Fibroblast of lung (primary cell): ENCODE data around the gene OBSCN.

Experiments used
- CTCF ChIP-seq, 2 donors: IDR thresholded peaks in 1 of 2; conservative IDR thresholded peaks in 1 of 2; 1 replicate in 1 of 2; 2 replicates in 1 of 2; pipeline ENCODE4 v1.5.1; 2011 to 2012; ENCODE audit warnings: low read length in 2 of 2, control low read depth in 1 of 2, inconsistent platforms in 1 of 2, low read depth in 1 of 2, mild to moderate bottlenecking in 1 of 2
- EZH2 ChIP-seq: IDR thresholded peaks from 2 replicates; pipeline ENCODE4 v1.5.1; 2012; ENCODE audit warnings: low read length, control low read depth, mild to moderate bottlenecking; ENCODE audit errors: missing control alignments

GRCh38 chr1:228225165-228225710, 17.4 kb downstream of the OBSCN start:
- no peak for TF ChIP-seq CTCF (conservative IDR thresholded peaks at IDR 0.05 in 1 of 2, IDR thresholded peaks at IDR 0.05 in 1 of 2; ENCODE audit: low read depth in 1 of 2, low read length in 2 of 2)
- no peak for TF ChIP-seq EZH2
